ENCODE results near the gene PRDM8.

DNA sequence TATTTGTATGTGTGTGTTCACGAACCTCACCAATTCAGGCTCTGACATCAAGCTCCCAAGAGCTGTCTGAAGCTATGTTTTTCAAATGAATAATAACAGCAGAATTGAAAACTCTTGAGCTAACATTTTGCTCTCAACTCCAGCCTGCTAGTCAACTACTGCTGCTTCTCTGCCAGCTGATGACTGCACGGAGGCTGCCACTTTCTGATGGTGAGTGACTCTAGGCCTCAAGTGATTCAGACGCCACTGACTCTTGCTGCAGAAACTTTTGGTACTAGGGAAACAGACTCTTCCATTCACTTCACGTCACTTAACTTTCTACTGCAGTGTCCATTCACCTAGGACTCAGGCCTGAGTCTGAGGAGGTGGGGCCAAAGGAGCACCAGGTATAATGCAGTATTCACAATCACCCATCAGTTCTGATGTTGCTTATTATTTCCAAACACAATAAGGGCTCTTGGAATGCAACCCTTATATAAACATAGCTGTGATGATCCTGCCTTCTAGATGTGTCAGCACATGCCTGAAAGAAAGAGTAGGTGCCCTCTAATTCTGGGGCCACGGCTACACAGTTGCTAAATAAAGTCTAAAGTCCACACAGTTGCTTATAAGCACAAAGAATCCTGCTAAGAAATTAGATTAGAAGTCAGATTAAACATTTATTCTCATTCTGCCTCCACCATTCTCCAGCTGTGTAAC is 16.0 kb downstream of the PRDM8 start:
- no peak for TF ChIP-seq CTCF (IDR thresholded peaks at IDR 0.05; ENCODE audit: insufficient read depth, low read length, poor library complexity, severe bottlenecking)
- TF ChIP-seq EZH2phosphoT487 (conservative IDR thresholded peaks at IDR 0.05; ENCODE audit: low read length) = no peak
